GM18873 (cell line): Measurements from ENCODE around the gene FANCL.
"Not testable (repeated sequence)": the region's sequence is repeated elsewhere in the genome, so short reads cannot be mapped to it uniquely, and the experiment has no call there.

Source experiments
- ATAC-seq: cut with Tn5 transposase; IDR thresholded peaks from one replicate; pipeline ENCODE4 v1.9.1; 2021; ENCODE audit warnings: mild to moderate bottlenecking, moderate library complexity, moderate number of reproducible peaks; ENCODE audit not compliant: unreplicated experiment, low FRiP score

The FANCL gene

DNA sequence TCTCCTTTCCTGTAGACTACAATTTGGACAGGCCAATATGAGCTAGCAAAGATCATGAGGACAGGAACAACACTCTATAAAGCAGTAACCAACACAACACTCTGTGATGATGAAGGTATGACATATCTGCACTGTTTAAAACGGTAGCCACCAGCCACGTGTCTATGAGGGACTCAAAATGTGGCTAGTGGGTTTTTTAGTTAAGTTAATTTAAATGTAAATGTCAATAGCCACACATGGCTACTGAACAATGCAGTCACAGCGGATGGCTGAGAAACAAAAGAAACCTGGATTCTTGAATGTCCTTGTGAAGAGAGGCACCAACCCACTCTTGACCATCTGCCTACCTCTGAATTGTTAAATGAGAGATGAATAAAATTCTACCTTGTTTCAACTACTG, 33.9 kb downstream of the FANCL start:
- no peak for ATAC-seq

DNA sequence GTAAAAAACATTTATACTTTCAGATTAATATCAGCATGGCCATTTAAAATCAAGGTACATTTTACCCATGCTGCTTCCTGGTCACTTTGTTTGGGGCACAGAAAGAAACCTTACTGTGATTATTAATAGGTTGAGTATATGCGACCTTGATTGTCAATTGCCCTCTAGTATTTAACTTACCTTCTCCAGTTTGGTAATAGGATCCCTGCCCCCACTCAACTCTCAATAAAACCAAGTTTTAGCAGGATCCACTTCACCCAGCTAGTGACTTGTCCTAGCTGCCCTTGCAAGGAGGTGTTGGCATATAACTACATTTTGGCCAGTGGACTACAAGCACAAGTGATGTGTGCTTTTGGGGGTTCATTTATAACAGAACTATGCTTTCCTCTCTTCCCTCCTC, 34.3 kb downstream of the FANCL start:
- no peak for ATAC-seq

DNA sequence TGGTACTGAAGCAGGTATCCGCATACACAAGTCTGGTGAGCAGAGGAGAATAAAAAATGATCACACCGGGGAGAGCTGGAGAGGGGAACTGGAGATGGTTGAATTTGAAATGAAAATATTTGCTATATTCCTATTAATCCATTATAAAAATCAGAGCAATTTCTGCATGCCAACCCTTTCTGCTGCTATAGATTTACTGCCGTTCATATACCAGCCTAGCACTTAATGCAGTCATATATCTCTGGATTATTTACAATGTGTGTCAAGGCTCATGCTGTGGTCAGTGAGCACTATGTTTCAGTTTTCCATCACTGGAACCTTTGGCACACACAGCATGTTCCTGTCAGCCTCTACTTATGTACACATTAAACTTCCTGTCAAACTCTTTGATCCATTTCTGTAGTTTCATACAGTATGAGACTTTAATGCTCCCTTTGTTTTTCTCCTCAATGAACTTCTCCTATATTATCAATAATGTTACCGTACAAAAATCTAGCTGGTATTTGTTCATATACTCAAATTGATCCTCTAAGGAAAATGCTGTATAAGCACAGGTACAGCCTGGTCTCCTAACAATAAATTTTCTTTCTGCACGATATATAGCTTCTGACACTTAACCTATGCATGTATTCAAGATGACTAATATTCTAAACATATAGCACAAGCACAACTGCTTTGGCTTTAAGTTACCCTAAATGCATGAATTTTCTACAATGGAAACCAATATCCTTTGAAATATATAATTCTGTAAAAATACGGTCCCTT, 36.7 kb downstream of the FANCL start:
- no peak for ATAC-seq

DNA sequence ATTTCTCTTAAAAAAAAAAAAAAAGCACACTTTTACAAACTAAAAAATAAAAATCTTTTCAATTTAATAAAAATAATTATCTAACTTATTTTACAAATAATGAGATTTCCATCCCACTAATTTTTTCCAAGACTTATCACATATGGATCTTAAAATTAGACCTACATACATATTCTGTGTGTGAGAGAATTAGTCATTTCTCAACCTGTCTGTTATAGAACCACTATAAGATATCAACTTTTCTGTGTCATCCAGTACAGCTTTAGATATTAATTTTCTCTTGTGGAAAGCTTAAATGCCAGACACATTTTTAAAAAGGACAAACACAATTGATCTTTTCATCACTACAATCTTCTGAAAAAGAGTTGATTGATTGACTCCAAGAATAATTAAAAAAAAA, 38.1 kb downstream of the FANCL start:
- no peak for ATAC-seq

DNA sequence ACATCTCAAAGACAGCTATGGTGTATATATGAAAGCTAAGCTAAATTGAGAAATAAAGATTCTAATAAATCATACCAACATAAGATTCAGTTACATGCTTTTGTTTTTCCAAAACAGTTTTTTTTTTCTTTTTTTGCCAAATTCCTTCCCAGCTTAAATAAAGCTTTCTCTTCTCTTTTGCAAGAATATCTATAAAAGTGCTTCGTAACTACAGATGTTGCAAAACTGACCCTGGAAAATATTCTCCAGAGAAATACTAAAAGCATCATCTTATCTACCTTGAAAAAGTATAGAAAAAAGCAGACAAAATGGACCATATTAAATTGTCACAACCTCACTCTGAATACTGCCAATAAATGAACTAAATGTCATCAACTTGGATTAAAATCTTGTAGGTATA, 38.7 kb downstream of the FANCL start:
- no peak for ATAC-seq

DNA sequence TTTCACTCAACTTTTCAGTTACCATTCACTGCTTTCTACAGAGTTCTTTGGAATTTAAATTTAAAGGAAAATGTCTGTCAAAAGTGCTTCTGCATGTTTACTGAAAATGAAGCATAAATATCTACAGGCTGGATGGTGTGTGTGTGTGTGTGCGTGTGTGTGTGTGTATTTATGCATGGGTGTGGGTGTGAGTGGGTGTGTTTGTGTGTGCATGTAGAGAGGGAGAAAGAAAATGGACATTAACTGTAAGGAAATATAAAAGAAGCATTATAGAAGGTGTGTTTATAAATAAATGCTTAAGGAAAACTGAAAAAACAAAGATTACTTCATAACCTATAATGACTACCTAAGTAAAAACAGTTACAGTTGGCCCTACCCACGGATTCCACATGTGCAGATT, 43.2 kb downstream of the FANCL start:
- ATAC-seq: no peak

DNA sequence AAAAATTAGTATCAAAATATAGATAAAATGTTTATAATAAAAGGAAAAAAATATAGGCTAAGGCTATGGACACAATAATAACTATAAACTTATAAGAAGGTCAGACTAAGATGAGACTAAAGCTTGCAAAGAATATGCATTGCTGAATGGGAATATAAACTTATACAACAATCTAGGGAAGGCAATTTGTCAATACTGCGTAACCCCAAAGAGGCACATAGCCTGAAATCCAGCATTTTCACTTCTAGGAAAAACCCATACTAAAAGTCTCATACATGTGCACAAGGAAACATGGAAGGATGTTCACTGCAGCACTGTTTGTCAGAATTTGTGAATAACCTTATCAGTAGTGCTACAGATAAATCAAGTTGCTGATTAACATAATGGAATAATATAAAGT, 45.5 kb downstream of the FANCL start:
- ATAC-seq: no peak

DNA sequence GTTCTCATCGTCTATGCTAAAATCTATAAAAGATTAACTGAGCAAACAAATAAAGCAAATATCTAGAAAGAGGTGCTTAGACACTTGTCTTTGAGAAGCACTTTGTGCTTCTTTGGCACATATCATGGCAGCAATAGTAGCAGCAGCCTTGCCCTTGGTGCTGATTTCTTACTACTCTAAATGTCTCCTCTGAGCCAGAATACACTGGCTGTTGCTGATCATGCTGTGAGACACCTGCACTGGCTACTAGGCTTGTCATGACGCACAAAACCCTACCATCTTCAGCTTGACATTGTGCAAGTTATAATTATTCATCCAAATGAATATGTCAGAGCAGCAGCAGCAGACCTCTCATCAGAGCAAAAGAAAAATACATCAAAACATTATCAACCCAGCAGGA, 46.7 kb downstream of the FANCL start:
- no peak for ATAC-seq

DNA sequence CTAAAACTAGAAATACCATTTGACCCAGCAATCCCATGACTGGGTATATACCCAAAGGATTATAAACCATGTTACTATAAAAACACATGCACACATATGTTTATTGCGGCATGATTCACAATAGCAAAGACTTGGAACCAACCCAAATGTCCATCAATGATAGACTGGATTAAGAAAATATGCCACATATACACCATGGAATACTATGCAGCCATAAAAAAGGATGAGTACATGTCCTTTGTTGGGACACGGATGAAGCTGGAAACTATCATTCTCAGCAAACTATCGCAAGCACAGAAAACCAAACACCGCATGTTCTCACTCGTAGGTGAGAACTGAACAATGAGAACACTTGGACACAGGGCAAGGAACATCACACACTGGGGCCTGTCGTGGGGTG, 54.1 kb downstream of the FANCL start:
- not testable (repeated sequence) for ATAC-seq

DNA sequence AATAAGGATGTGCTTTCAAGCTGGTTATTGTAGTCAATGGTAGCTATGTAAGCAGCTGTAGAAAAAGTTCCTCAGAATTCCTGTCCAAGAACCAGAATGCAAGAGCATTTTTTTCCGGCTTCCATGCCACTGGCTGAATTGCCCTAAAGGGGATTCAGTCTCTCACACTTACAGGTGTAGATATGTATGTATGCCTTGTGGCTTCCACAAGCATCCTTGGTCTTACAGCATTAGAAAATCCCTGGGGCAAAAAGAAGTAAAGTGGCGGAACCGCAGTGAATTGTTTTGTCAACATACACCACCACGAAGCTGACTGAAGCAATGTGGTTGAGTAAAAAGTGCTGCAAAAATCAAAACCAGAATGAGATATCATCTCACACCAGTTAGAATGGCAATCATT, 54.6 kb downstream of the FANCL start:
- no peak for ATAC-seq

DNA sequence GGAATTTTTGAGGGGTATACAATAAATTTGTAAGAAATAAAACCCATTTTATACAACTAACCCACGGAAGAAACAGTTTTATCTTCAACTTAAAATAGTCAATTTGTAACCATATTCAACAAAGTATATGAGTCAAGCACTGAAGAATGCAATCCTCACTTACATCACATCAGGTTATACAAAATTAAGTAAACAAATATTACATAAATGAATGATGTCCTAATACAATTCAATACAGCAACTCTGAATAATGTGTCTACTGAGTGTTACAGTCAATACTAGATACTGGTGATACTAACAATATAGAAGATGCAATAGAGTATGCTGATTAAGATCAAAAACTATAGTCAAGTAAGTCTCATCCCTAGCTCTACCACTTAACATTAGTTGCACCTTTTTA, 58.6 kb downstream of the FANCL start:
- no peak for ATAC-seq

DNA sequence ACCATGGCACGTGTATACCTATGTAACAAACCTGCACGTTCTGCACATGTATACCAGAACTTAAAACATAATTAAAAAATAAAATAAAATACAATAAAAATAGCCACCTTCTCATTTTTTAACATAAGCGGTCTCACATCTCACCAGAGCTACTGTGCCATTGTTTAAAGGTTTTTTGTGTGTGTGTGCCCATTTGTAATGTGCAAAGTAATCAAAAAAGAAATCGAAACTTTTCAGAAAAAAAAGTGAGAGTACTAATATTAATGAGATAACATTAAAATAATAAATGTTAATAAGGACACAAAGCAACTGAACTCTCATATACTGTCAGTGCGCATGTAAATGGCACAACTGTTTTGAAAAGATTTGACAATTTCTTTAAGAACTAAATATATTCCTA, 60.5 kb downstream of the FANCL start:
- ATAC-seq: no peak

DNA sequence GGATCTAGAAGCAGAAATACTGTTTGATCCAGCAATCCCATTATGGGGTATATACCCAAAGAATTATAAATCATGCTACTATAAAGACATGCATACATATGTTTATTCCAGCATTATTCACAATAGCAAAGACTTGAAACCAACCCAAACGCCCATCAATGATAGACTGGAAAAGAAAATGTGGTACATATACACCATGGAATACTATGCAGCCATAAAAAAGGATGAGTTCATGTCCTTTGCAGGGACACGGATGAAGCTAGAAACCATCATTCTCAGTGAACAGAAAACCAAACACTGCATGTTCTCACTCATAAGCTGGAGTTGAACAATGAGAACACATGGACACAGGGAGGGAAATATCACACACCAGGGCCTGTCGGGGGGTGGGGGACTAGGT, 61.0 kb downstream of the FANCL start:
- not testable (repeated sequence) for ATAC-seq

DNA sequence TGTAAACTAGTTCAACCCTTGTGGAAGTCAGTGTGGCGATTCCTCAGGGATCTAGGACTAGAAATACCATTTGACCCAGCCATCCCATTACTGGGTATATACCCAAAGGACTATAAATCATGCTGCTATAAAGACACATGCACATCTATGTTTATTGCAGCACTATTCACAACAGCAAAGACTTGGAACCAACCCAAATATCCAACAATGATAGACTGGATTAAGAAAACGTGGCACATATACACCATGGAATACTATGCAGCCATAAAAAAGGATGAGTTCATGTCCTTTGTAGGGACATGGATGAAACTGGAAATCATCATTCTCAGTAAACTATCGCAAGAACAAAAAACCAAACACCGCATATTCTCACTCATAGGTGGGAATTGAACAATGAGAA, 63.9 kb downstream of the FANCL start:
- not testable (repeated sequence) for ATAC-seq

DNA sequence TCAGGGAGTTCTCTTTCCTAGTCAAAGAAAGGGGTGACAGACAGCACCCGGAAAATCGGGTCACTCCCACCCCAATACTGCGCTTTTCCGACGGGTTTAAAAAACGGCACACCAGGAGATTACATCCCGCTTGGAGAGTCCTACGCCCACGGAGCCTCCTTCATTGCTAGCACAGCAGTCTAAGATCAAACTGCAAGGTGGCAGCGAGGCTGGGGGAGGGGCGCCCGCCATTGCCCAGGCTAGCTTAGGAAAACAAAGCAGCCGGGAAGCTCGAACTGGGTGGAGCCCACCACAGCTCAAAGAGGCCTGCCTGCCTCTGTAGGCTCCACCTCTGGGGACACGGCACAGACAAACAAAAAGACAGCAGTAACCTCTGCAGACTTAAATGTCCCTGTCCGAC, 69.3 kb downstream of the FANCL start:
- not testable (repeated sequence) for ATAC-seq

DNA sequence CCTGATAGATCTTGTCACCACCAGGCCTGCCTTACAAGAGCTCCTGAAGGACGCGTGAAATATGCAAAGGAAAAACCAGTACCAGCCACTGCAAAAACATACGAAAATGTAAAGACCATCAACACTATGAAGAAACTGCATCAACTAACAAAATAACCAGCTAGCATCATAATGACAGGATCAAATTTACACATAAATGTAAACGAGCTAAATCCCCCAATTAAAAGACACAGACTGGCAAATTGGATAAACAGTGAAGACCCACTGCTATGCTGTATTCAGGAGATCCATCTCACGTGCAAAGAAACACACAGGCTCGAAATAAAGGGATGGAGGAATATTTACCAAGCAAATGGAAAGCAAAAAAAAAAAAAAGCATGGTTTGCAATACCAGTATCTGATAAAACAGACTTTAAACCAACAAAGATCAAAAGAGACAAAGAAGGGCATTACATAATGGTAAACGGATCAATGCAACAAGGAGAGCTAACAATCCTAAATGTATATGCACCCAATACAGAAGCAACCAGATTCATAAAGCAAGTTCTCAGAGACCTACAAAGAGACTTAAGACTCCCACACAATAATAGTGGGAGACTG, 70.7 kb downstream of the FANCL start:
- ATAC-seq: not testable (repeated sequence)

DNA sequence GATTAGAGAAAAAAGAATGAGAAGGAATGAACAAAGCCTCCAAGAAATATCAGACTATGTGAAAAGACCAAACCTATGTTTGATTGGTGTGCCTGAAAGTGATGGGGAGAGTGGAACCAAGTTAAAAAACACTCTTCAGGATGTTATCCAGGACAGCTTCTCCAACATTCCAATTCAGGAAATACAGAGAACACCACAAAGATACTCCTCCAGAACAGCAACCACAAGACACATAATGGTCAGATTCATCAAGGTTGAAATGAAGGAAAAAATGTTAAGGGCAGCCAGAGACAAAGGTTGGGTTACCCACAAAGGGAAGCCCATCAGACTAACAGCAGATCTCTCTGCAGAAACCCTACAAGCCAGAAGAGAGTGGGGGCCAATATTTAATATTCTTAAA, 71.3 kb downstream of the FANCL start:
- not testable (repeated sequence) for ATAC-seq

DNA sequence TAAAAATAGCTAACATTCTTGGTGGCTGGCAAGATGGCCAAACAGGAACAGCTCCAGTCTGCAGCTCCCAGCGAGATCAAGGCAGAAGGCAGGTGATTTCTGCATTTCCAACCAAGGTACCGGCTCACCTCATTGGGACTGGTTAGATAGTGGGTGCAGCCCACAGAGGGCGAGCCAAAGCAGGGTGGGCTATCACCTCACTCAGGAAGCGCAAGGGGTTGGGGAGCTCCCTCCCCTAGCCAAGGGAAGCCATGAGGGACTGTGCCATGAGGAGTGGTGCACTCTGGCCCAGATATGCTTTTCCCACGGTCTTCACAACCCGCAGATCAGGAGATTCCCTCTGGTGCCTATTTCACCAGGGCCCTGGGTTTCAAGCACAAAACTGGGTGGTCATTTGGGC, 73.0 kb downstream of the FANCL start:
- ATAC-seq: not testable (repeated sequence)

DNA sequence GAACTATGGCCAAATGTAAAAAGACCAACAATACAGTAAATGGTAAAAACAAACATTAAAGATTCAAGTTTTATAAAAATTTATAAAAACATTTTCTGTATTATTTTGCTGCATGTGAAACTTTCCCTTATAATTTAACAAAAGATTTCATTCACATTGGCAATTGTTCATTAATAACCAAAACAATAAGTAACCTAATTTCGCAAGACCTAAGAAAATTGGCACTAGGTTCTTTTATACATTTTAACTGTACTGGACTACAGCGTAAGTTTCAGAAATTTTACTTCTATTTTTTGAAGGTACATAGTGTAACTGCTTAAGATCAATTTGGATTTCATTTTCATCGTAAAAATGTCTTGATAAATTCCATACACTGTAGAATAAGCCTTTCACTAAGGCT, 77.2 kb downstream of the FANCL start:
- ATAC-seq: no peak

DNA sequence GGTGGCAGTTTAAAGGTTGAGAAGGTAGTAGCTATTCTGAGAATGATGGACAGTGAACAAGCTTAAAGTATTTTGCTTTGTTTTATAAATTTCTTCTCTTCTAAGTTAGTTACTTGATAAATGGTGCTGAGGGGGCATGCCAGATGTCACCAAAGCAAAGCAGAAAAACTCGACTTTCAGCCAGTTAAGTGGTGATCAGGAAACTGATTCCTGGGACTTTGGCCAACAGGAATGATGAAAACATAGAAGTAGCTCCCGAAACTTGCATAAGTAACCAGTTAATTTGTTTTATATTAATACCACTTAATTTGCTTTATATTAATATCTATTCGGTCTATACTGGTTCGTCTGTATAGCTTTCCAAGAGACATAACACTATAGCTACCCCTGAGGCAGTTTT, 82.6 kb downstream of the FANCL start:
- ATAC-seq: no peak

DNA sequence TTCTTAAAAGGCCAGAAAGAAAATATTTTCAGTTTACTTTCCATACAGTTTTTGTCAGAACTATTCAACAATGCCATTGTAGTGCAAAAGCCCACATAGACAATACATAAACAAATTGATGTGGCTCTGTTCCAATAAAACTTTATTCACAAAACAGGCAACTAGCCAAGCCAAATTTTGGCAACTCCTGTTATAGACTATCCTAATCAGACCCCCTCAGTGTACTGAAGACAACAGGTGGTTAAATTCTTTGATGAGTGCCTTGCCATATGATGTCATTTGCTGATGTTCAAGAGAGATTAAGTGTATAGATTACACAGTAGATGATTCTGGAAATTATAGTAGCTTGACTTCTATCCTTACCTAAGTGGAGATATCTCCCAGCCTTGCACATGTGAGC, 83.4 kb downstream of the FANCL start:
- ATAC-seq: no peak

DNA sequence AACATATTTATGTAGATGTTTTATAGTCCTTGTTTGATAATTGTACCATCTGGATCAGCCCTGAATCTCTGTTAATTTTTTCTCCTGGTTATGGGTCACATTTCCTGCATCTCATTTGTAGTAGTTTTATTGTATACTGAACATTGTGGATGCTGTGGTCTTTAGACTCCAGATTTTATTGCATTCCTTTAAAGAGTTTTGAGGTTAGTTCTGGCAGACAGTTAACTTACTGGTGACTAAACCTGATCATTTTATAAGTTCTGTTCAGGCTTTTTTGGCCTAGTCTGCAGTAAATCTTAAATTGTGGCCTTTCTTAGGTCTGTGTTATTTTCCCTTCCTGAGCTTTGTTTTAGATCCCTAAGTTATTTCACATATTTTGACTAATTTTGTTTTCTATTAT, 84.3 kb downstream of the FANCL start:
- ATAC-seq: no peak
